Activated CD4-positive, CD25-positive, alpha-beta regulatory T cell (primary cell): ENCODE results near the gene ATP8A2.

Source experiments
- DNase-seq, 4 experiments: peaks; one replicate each; lab custom pipeline; 2025; lab: John Stamatoyannopoulos, UW

Gene ATP8A2

DNA sequence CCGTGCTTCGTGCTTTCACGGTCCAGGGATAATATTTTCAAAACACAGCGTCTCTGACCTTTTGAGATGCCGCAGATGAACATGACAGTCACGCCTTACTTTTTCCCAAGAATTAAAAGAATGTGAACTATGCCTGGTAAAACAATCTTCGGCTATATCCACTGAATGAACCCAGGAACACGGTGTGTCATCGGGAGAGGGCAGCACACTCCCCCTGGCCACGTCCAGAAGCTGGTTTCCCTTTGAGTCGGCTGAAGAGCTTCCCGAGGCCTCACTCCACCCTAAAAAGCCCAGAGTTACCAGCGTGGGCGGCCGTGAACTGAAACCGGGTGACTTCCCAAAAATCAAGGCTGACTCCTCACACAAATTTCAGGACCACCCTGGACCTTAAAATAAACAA lies 702.9 kb downstream of the ATP8A2 start:
- DNase-seq: no peak
